A673 (cell line): Measurements from ENCODE around the gene CACHD1. TPM values are rescaled to one million over a fixed set of nuclear protein-coding genes. Genes with fewer than 3 reads are reported as not detected.
"Not testable (repeated sequence)": the region's sequence is repeated elsewhere in the genome, so short reads cannot be mapped to it uniquely, and the experiment has no call there.

Source experiments
- BruUV-seq: library from RNA; stranded (reverse); fragments of 400-500 nt; replicated peaks from 2 replicates; lab custom pipeline; 2021; lab: Mats Ljungman, UMichigan
- CTCF ChIA-PET: fragments of 300-600 bp; sonication (Branson Sonifier 250); formaldehyde crosslinking; loops from one replicate; lab custom pipeline; 2022; ENCODE audit warnings: antibody characterized with exemption; lab: Charles Lee
- POLR2A ChIA-PET: fragments of 300-600 bp; sonication (Branson Sonifier 250); formaldehyde crosslinking; loops from one replicate; lab custom pipeline; 2022; ENCODE audit warnings: antibody characterized with exemption; ENCODE audit not compliant: low non-redundant PET; lab: Charles Lee
- DNase-seq: peaks from one replicate; pipeline ENCODE4 v3.0.0-alpha.2; 2015; ENCODE audit warnings: low spot score
- H3K27ac ChIP-seq: fragments of 200-600 bp; sonication (generic); 2 replicates; pipeline ENCODE4 v1.5.1; 2016; ENCODE audit warnings: mixed run types, low read depth, mild to moderate bottlenecking, mixed read lengths, antibody characterized with exemption, low read length; ENCODE audit not compliant: poor library complexity, severe bottlenecking
- H3K27me3 ChIP-seq: fragments of 200-600 bp; sonication (generic); replicated peaks from 2 replicates; pipeline ENCODE4 v1.6.1; 2017; ENCODE audit warnings: mixed run types, low read depth, mild to moderate bottlenecking, mixed read lengths, antibody characterized with exemption, low read length; ENCODE audit not compliant: insufficient read depth, poor library complexity
- H3K36me3 ChIP-seq: fragments of 200-600 bp; sonication (generic); 2 replicates; pipeline ENCODE4 v1.6.1; 2016; ENCODE audit warnings: mixed run types, mild to moderate bottlenecking, mixed read lengths, antibody characterized with exemption, low read length; ENCODE audit not compliant: insufficient read depth, poor library complexity, severe bottlenecking
- H3K4me1 ChIP-seq: fragments of 200-600 bp; sonication (generic); 2 replicates; pipeline ENCODE4 v1.6.1; 2017; ENCODE audit warnings: mixed run types, mild to moderate bottlenecking, mixed read lengths, antibody characterized with exemption, low read length; ENCODE audit not compliant: insufficient read depth, poor library complexity, severe bottlenecking
- H3K4me3 ChIP-seq: fragments of 200-600 bp; sonication (generic); 2 replicates; pipeline ENCODE4 v1.5.1; 2016; ENCODE audit warnings: low read depth, mixed run types, mild to moderate bottlenecking, mixed read lengths, low read length; ENCODE audit not compliant: poor library complexity, severe bottlenecking
- H3K9me3 ChIP-seq: fragments of 200-600 bp; sonication (generic); 2 replicates; pipeline ENCODE4 v1.6.1; 2016; ENCODE audit warnings: mixed run types, low read depth, mild to moderate bottlenecking, mixed read lengths, antibody characterized with exemption, low read length; ENCODE audit not compliant: poor library complexity, severe bottlenecking
- CTCF ChIP-seq: fragments of 300-800, 200-600 bp; sonication (generic); conservative IDR thresholded peaks from 2 replicates; pipeline ENCODE4 v1.5.1; 2017; ENCODE audit warnings: low read depth, mild to moderate bottlenecking, antibody characterized with exemption, low read length, moderate library complexity, mixed read lengths
- EZH2 ChIP-seq: fragments of 200-600 bp; sonication (generic); IDR thresholded peaks from 2 replicates; pipeline ENCODE4 v1.6.1; 2017; ENCODE audit warnings: borderline replicate concordance, low read depth, mild to moderate bottlenecking, mixed read lengths, antibody characterized with exemption, low read length; ENCODE audit not compliant: poor library complexity, severe bottlenecking
- intact Hi-C: fragments of 100-400 bp; cut with micrococcal nuclease; formaldehyde crosslinking; loops from one replicate; pipeline ENCODE4 v1.10.0; 2022; ENCODE audit not compliant: unreplicated experiment
- total RNA-seq: library from RNA; stranded (reverse); gene quantifications from 2 replicates; pipeline ENCODE4 v1.2.3, GENCODE V29; 2021

The CACHD1 gene
- total RNA-seq, 1 experiment from 2014 or later: 39.2 TPM

- H3K27ac ChIP-seq: no peak overlapping the region
- ChIA-PET POLR2A (no interaction called here), CTCF (no interaction called here)
- no peaks in the 10 kb centered on the region for H3K9me3 ChIP-seq
- no peak for TF ChIP-seq CTCF
- TF ChIP-seq EZH2: no peak
- no peaks in the 10 kb centered on the region for H3K27me3 ChIP-seq
- peaks cover 3% of the 10 kb centered on the region for H3K36me3 ChIP-seq
- intact Hi-C loops: no loop called here
- BruUV-seq: no TSS peak
- no peak overlapping the region for H3K4me3 ChIP-seq
- no peak for DNase-seq
- H3K4me1 ChIP-seq: peaks cover 54% of the 10 kb centered on the region
Measured at GRCh38 chr1:64508629-64509028, 38.7 kb downstream of the CACHD1 start.

- ChIA-PET CTCF (no interaction called here), POLR2A (no interaction called here)
- no peaks in the 10 kb centered on the region for H3K9me3 ChIP-seq
- H3K27ac ChIP-seq: no peak overlapping the region
- H3K4me1 ChIP-seq: peaks cover 63% of the 10 kb centered on the region
- TF ChIP-seq EZH2 (no peak), CTCF (no peak)
- no peaks in the 10 kb centered on the region for H3K27me3 ChIP-seq
- no peak for DNase-seq
- intact Hi-C loops: no loop called here
- no peak overlapping the region for H3K4me3 ChIP-seq
- BruUV-seq: no TSS peak
- H3K36me3 ChIP-seq: peaks cover under 1% of the 10 kb centered on the region
Measured at GRCh38 chr1:64511044-64511443, 41.1 kb downstream of the CACHD1 start.

DNA sequence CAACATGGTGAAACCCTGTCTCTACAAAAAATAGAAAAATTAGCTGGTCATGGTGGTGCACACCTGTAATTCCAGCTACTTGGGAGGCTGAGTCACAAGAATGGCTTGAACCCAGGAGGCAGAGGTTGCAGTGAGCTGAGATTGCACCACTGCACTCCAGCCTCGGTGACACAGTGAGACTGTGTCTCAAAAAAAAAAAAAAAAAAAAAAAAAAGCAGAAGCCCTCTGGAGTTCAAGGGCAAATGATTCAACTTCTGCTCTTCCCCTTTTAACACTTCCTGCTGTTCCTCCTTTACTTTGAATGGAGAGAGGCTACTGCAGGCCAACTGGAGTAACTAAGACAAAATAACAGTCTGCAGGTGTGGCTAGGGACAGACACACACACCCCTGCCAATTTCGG, 42.3 kb downstream of the CACHD1 start:
- intact Hi-C loops, H3K9me3 ChIP-seq, H3K27ac ChIP-seq, H3K36me3 ChIP-seq, DNase-seq, H3K4me3 ChIP-seq, H3K27me3 ChIP-seq, CTCF ChIA-PET, BruUV-seq, POLR2A ChIA-PET: not testable (repeated sequence)
- H3K4me1 ChIP-seq: peaks cover 70% of the 10 kb centered on the region

DNA sequence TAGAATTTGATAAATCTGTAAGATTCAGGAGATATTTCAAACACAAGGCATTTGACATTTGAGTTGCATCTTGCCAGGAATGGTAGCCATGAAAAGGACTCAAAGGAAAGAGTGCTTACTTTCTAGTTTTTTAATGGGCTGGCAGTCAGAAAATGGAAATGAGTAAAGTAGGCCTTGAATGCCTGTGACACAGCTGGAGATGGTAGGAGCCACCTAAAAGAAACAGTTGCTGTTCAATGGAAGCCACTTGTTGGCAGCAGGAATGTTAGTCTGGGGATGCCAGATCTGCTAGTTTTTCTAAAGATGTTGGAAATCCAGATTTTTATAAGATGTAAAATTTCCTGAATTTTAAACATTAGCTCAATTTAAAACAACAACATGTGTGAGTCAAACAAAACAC, 43.6 kb downstream of the CACHD1 start:
- TF ChIP-seq CTCF (no peak), EZH2 (no peak)
- ChIA-PET CTCF (no interaction called here), POLR2A (no interaction called here)
- DNase-seq: no peak
- intact Hi-C loops: no loop called here
- H3K27ac ChIP-seq: no peak overlapping the region
- no peaks in the 10 kb centered on the region for H3K9me3 ChIP-seq
- H3K27me3 ChIP-seq: no peaks in the 10 kb centered on the region
- BruUV-seq: no TSS peak
- H3K4me1 ChIP-seq: peaks cover 57% of the 10 kb centered on the region
- no peak overlapping the region for H3K4me3 ChIP-seq
- no peaks in the 10 kb centered on the region for H3K36me3 ChIP-seq
